Right atrium auricular region (tissue), 2 donors: ENCODE measurements around the gene HAUS1. TPM values are rescaled to one million over a fixed set of nuclear protein-coding genes. Genes with fewer than 3 reads are reported as not detected.

ENCODE experiments used
- DNase-seq: peaks from one replicate; pipeline ENCODE4 v3.0.0-alpha.2; 2019; ENCODE audit warnings: low spot score
- H3K27ac ChIP-seq, 2 donors: fragments of 200-600 bp; sonication (generic); 1 replicate in 1 of 2; 2 replicates in 1 of 2; pipeline ENCODE4 v1.5.1; 2016 to 2019
- H3K27me3 ChIP-seq, 2 donors: fragments of 200-600 bp; sonication (generic); one replicate each; pipeline versions ENCODE4 v1.5.1 to v1.6.0; 2017 to 2019
- H3K36me3 ChIP-seq: fragments of 200-600 bp; sonication (generic); one replicate; pipeline ENCODE4 v1.5.1; 2016
- H3K4me1 ChIP-seq, 2 donors: fragments of 200-600 bp; sonication (generic); one replicate each; pipeline versions ENCODE4 v1.5.1 to v1.6.0; 2017 to 2019
- H3K4me3 ChIP-seq, 2 donors: fragments of 200-600 bp; sonication (generic); 1 replicate in 1 of 2; 2 replicates in 1 of 2; pipeline ENCODE4 v1.5.1; 2017 to 2019; ENCODE audit warnings: mild to moderate bottlenecking in 1 of 2, moderate library complexity in 1 of 2
- H3K9me3 ChIP-seq, 2 donors: fragments of 200-600 bp; sonication (generic); one replicate each; pipeline ENCODE4 v1.5.1; 2019
- CTCF ChIP-seq, 2 donors: fragments of 200-600 bp; sonication (generic); IDR thresholded peaks; one replicate each; pipeline ENCODE4 v1.5.1; 2019; ENCODE audit warnings: antibody characterized with exemption in 2 of 2
- total RNA-seq, 2 donors: library from RNA; depleted of rRNA; stranded (reverse); fragments of >200 nt; gene quantifications; one replicate each; pipeline ENCODE4 v1.1.0, GENCODE V29; 2016

Gene HAUS1
- total RNA-seq, 2 donors from 2014 or later = 12.5 to 16.8 TPM

- Histone ChIP-seq H3K36me3 (no peaks in the 10 kb centered on the region), H3K9me3 (no peaks in the 10 kb centered on the region), H3K4me3 (no peak overlapping the region), H3K27me3 (no peaks in the 10 kb centered on the region), H3K4me1 (no peaks in the 10 kb centered on the region), H3K27ac (no peak overlapping the region)
- TF ChIP-seq CTCF (IDR thresholded peaks at IDR 0.05) = no peak
- no peak for DNase-seq
Observed at GRCh38 chr18:46164920-46165319, 60.7 kb downstream of the HAUS1 start.

- H3K36me3 ChIP-seq = no peaks in the 10 kb centered on the region
- no peak for DNase-seq
- no peaks in the 10 kb centered on the region for H3K27me3 ChIP-seq
- H3K4me3 ChIP-seq = no peak overlapping the region
- no peak for TF ChIP-seq CTCF (IDR thresholded peaks at IDR 0.05)
- H3K27ac ChIP-seq = no peak overlapping the region
- no peaks in the 10 kb centered on the region for H3K9me3 ChIP-seq
- no peaks in the 10 kb centered on the region for H3K4me1 ChIP-seq
Observed at GRCh38 chr18:46166261-46166970, 62.2 kb downstream of the HAUS1 start.

- DNase-seq = no peak
- H3K9me3 ChIP-seq = no peaks in the 10 kb centered on the region
- no peak overlapping the region for H3K4me3 ChIP-seq
Observed at GRCh38 chr18:46167971-46168370, 63.8 kb downstream of the HAUS1 start.

GRCh38 chr18:46169464-46169941 is 65.3 kb downstream of the HAUS1 start:
- TF ChIP-seq CTCF (IDR thresholded peaks at IDR 0.05) = no peak
- Histone ChIP-seq H3K36me3 (no peaks in the 10 kb centered on the region), H3K4me1 (peaks cover 0 to 4% of the 10 kb centered on the region in 2 donors), H3K9me3 (no peaks in the 10 kb centered on the region), H3K27ac (no peak overlapping the region), H3K27me3 (no peaks in the 10 kb centered on the region), H3K4me3 (no peak overlapping the region)
- no peak for DNase-seq

More at GRCh38 chr18:46167971-46168370, 63.8 kb downstream of the HAUS1 start:
- H3K27ac ChIP-seq = no peak overlapping the region
- peaks cover 0 to under 1% of the 10 kb centered on the region in 2 donors for H3K4me1 ChIP-seq
- H3K27me3 ChIP-seq = no peaks in the 10 kb centered on the region
- no peaks in the 10 kb centered on the region for H3K36me3 ChIP-seq
- no peak for TF ChIP-seq CTCF (IDR thresholded peaks at IDR 0.05)

- Histone ChIP-seq H3K36me3 (no peaks in the 10 kb centered on the region), H3K4me1 (peaks cover 0 to 17% of the 10 kb centered on the region in 2 donors), H3K4me3 (no peak overlapping the region), H3K27ac (no peak overlapping the region), H3K9me3 (no peaks in the 10 kb centered on the region), H3K27me3 (no peaks in the 10 kb centered on the region)
- DNase-seq = no peak
- no peak for TF ChIP-seq CTCF (IDR thresholded peaks at IDR 0.05)
Observed at GRCh38 chr18:46171331-46171730, 67.1 kb downstream of the HAUS1 start.
